ENCODE data around the gene TXNRD1.
"Not testable (repeated sequence)": the region's sequence is repeated elsewhere in the genome, so short reads cannot be mapped to it uniquely, and the experiment has no call there.

TXNRD1 gene

DNA sequence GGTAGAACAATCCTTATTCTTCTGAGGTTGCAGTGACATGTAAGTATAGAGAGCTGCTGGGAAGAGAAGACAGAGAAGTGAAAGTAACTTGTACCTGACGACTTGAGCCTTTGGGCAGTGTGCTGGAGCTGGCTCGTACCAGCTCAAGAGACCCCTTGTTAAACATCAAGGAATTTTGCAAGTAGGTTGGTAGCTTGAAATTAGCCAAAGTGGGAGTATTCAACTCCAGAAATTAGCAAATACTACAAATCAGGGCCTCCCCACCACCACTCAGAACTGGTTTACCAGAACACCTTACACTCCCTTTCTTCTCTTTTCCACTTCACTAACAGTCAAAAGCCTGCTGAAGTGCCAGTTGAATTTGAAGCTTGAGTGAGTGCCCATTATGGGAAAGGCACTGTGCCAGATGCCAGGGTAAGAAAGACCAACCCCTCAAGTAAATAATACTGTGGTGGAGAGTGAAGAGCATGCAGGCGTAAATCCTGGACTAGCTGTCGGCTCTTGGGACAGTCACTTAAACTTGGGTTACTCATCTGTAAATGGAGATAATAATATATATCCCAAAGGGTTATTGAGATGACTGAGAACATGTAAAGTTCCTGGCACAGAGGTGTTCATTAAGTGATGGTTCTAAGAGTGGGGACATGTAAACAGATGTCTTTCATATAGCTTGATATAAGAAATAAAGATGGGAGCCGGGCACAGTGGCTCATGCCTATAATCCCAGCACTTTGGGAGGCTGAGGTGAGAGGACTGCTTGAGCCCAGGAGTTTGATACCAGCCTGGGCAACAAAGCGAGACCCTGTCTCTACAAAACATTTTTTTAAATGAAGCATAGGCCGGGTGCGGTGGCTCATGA is 60.9 kb downstream of the TXNRD1 start:
- in situ Hi-C loops (cut with MboI; ENCODE audit: low sequenced_read_pairs) = no loop called here

DNA sequence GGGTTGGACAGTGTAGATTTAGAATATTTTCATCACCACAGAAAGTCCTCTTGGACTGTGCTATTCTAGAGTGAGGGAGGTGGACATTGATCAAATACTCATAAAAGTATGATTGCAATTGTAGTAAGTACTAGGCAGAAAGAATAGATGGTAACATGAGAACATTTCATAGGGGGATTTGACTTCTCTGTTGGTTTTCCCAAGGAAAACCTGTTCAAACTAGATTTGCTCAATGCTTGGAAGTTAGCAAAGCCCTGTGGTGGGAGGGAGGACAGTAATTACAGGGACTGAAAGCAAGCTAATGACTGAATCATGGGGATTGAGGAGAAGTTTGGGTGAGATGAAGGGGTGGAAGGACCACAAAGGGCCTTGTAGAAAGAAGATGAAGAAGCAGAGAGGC is 63.6 kb downstream of the TXNRD1 start:
- in situ Hi-C loops (cut with MboI; ENCODE audit: low sequenced_read_pairs) = no loop called here

DNA sequence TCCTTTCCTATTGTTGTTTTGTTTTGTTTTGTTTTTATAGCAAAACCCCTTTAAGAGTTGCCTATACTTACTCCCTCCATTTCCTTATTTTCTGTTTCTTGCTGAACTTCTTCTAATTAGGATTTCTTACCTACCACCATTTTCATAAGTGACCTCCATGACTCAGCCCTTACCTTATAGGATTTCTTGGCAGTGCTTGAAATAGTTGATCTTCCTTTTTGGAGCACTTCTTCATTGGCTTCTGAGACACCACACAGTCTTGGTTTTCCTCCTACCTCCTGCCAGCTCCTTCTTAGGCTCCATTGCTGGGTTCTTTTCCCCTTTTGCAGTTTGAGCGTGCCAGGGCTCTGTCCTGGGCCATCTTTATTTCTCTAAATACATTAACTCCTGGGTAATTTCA is 64.5 kb downstream of the TXNRD1 start:
- in situ Hi-C loops (cut with MboI; ENCODE audit: low sequenced_read_pairs) = no loop called here

DNA sequence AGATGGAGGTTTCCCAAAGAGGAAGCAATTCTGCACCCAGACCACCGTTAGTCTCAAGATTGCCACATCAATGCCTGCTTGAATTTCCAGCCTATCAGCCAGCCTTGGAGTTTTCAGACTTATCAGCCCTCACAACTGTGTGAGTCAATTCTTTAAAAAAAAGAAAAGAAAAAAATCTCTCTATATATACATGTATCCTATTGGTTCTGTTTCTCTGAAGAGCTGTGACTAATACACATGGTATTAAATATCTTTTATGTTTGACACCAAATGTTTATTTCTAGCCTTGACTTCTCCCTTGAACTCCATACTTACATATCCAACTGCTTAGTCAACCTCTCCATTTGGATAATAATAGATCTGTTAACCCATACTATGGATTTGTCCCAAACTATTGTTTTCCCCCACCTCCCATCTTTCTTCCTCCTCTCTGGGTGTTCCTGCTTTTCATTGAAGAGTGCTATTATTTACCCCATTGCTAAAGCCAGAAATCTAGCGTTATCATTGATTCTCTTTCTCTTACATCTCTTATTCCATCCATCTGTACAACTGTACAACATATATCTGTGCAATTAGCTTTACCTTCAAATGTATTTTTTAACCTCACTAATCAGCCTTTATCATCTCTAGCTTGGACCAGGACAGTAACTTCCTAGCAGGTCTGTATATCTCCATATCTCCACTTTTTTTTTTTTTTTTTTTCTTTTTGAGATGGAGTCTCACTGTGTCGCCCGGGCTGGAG is 65.3 kb downstream of the TXNRD1 start:
- in situ Hi-C loops (cut with MboI; ENCODE audit: low sequenced_read_pairs) = no loop called here

DNA sequence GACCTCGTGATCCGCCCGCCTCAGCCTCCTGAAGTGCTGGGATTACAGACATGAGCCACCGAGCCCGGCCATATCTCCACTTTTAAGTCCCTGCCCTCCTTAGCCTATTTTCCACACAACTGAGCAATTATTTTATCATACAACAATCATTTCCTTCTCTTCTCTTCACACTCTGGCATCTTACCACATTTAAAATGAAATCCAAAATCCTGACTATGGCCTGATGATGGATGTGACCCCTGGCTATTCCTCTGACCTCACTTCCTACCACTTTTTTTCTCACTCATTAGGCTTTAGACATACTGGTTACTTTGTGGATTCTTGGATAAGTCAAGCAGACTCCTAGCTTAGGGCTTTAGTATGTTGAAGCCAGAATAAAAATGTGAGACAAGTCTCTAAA is 66.1 kb downstream of the TXNRD1 start:
- in situ Hi-C loops (cut with MboI; ENCODE audit: low sequenced_read_pairs) = no loop called here

DNA sequence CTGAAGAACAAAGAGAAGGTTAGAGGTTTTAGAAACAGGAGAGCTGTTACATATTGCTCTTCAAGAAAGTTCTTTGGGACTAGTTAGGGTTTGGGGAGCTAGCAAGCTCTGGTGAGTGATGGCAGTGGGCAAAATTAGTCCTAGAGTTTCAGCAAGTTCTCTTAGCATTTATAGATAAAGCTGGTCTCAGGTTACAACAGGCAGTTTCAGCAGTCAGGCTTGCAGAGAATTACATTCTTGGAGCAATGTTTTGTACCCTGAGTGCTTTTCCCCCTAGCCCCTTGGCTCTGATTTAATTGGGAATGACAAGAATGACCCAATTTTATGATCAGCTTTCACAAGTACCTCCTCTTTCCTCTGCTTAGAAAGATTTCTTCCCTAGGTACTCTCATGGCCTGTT is 66.5 kb downstream of the TXNRD1 start:
- in situ Hi-C loops (cut with MboI; ENCODE audit: low sequenced_read_pairs) = no loop called here

DNA sequence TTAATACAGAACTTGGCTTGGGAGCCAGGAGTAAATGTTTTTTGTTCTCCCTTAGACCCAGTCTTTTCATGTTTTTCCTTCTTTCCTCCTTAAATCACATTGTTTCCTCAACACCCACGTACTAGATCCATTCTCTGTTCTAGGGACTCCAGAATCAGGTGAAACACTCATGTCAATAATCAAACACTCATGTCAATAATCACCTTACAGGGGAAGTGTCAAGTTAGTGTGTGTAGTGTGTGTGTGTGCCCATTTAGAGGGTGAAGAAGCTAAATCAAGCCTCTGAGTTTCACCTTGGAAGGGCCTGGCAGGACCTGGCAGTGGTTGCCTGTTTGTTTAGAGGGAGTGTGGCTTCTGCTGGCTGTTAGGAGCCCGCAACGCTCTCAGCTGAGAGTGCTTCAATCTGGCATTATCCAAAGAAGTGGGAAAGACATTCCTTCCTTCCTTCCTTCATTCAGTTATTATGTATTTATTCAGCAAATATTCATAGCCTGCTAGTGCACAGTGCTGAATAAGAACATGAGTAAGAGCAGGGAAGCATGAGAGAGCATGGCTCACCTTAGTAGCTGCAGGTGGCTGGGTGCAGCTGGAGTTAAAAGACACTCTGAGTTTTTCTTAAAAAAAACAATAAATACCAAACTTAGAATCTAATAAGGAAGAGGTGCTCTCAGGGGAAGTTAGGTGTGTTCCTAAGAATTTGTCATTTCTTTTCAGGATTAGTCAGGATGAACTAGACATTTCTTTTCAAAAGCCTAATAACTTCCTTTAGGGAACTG is 70.3 kb downstream of the TXNRD1 start:
- in situ Hi-C loops (cut with MboI; ENCODE audit: low sequenced_read_pairs) = no loop called here

DNA sequence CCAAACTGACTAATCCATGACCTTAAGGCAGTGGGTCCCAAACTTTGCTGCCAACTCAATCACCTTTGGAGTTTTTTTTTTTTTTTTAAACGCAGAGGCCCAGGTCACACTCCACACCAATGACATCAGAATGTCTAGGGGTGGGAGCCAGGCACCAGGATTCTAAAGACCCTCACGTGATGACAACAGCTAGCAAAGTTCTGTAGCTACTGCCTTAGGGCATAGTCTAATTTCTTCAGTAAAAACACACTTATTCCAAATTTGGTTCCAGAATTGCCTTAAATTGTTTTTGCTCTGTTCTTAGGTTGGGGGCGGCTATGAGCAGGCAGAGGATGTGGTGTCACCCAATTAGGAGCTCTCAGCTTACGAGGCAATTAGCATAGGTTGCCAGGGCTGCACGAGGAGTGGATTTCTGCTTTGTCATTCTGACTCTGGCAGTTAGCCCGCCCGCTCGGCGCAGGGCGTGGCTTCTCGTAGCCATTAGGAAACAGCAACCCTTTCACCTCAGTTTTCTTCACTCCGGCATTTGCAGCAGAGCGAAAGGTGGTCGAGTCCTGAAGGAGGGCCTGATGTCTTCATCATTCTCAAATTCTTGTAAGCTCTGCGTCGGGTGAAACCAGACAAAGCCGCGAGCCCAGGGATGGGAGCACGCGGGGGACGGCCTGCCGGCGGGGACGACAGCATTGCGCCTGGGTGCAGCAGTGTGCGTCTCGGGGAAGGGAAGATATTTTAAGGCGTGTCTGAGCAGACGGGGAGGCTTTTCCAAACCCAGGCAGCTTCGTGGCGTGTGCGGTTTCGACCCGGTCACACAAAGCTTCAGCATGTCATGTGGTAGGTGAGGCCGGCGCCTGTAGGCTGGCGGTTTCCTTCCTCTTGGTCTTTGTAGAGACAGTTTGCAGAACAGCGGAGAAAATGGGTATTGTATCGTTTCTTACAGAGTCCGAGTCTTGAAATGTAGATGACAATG is 71.2 kb downstream of the TXNRD1 start:
- in situ Hi-C loops (cut with MboI; ENCODE audit: low sequenced_read_pairs) = no loop called here

DNA sequence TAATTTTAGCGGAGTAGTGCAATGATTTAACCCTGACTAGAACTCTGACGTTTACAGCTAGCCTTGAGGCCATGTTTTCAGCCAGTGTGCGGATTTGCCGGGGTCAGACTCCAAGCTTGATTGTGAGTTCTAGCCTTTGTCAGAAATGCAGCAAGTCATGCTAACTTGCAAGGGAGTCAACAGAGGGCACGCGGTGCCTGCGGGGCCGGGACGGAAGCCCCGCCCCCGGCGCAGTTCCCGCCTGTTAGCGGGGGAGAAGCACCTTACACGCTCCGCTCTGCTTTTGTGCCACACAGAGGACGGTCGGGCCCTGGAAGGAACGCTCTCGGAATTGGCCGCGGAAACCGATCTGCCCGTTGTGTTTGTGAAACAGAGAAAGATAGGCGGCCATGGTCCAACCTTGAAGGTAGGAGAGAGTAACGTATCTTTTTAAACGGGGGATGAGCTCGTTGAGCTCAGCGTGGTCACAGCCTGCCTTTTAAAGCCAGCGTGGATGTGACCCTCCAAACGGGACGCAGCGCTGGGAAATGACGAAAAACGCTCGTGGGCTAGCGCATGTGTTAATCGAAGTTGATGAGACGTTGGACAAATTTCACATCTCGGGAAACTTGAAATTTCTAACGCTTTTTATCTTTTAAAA is 73.2 kb downstream of the TXNRD1 start:
- in situ Hi-C loops (cut with MboI; ENCODE audit: low sequenced_read_pairs) = no loop called here

DNA sequence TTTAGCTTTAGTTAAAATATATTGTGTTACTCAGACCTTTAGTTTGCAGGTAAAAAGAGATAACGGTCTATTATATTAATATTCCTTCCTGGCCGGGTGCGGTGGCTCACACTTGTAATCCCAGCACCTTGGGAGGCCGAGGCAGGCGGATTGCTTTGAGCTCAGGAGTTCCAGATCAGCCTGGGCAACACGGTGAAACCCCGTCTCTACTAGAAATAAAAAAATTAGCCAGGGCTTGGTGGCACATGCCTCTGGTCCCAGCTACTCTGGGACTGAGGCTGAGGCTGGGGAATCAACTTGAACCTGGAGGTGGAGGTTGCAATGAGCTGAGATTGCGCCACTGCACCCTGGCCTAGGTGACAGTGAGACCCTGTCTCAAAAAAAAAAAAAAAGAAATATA is 74.7 kb downstream of the TXNRD1 start:
- in situ Hi-C loops (cut with MboI; ENCODE audit: low sequenced_read_pairs) = no loop called here

DNA sequence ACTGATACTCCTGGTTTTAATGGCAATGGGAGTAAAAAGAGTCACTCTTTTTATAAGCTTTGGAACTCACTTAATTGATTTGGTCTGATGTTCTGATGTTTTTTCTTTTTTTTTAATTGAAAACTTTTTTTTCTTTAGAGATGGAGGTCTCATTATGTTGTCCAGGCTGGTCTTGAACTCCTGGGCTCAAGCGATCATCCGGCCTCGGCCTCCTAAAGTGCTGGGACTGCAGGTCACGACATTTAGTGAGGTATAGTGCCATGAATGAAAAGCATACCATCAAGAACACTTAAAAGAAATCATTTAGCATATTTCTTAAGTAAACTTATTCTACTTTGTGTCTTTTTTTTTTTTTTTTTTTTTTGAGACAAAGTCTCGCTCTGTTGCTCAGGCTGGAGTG is 75.3 kb downstream of the TXNRD1 start:
- in situ Hi-C loops (cut with MboI; ENCODE audit: low sequenced_read_pairs) = no loop called here

DNA sequence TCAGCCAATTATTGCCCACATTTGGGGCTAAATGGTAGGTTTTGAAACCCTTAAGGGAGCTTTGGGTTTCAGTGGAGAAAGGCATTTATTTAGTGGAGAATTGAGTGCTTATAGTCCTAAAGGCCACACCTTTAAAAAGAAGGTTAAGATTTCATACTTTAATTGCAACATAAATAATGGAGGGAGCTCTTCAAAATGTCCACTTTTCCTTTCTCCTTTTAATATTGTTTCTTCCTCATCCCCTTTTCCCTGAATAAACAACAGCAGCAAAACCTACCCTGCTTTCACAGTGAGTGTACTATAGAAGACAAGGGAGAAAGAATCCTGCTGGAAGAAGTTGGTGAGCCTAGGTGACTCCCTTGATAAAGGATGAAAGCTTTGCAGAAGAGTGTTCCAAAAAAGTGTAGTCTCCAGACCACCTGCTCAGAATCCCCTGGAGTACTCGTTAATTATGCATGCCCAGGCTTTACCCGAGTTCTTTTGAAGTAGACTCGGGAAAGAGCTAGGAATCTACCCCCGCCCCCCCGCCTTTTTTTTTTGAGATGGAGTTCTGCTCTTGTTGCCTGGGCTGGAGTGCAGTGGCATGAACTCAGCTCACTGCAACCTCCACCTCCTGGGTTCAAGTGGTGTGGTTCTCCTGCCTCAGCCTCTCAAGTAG is 76.4 kb downstream of the TXNRD1 start:
- in situ Hi-C loops (cut with MboI; ENCODE audit: low sequenced_read_pairs) = no loop called here

DNA sequence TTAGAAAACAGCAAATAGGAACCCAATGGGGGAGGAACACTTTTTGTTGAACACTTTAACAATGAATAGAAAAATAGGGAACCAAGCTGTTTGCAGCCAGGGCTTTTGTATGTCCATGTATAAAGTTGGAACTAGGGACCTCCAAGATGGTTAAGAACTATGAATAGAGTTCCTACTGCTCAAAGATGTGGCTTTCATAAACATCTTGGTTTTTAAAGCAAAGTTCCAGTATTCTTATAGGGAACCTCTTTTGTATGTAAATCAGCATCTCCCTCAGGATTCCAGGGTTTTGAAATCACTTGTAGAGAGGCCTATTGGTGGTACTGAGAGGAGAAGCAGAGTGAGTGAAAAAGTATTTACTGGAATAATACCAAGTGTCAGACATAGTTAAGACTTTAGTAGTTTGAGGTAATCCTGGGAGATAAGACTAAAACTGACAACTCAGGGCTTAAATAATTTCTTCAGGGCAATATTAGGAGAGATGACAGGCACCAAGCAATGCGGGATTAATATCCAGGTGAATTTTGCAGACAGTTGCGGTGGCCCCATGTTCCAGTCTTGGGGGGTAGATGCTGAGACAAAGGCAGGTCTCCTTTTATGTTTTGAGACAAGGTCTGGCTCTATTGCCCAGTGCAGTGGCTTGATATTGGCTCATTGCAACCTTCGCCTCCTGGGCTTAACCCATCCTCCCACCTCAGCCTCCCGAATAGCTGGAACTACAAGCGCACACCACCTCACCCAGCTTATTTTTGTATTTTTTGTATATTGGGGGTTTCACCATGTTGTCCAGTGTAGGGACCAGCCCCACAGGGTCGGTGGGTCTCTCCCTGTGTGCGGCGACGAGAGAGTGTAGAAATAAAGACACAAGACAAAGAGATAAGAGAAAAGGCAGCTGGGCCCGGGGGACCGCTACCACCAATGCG is 77.6 kb downstream of the TXNRD1 start:
- in situ Hi-C loops (cut with MboI; ENCODE audit: low sequenced_read_pairs) = no loop called here

DNA sequence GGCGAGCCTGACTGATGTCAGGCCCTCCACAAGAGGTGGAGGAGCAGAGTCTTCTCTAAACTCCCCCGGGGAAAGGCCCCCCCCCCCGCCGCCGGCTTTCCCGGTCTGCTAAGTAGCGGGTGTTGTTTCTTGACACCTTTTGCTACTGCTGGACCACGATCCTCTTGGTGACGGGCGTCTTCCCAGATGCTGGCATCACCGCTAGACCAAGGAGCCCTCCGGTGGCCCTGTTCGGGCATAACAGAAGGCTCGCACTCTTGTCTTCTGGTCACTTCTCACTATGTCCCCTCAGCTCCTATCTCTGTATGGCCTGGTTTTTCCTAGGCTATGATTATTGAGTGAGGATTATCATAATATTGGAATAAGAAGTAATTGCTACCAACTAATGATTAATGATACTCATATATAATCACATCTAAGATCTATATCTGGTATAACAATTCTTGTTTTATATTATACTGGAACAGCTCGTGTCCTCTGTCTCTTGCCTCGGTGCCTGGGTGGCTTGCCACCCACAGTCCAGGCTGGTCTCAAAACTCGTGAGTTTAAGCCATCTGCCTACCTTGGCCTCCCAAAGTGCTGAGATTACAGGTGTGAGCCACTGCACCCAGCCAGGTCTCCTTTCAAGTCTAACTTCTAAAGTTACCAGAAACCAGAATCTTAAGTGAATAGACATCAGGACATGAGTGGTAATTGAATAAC is 78.7 kb downstream of the TXNRD1 start:
- in situ Hi-C loops (cut with MboI; ENCODE audit: low sequenced_read_pairs) = not testable (repeated sequence)

DNA sequence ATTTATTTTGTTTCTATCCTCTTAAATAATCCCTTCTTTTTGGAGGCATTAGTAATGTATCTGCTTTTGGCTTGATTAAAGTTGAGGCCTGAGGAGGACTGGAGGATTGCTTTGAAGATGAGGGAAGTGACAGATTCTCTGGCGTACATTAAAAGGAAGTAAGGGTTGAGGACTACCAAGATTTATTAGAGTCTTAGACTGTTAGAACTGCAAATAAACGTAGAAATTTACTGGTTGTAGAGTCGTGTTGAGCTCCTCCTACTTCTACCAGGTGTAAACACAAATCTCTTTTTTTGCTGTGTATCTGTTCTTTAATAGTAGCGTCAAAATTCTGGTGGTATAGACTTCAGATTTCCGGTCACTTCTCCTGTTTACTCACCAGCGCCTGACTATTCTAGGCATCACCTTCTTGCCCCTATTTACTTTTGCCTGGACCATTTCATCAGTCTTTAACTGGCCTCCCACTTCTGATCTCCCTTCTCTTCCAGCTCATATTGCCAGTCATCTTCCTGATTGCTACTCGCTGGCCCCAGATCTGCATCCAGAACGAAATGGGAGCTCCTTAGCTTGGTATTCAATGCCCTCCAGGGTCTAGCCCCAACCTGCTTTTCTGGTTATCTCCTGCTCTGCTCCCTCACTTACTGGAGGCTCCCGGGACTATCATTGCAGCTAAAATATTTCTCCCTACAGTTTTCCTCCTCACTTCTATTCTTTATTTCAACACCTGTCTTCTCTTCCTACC is 79.5 kb downstream of the TXNRD1 start:
- in situ Hi-C loops (cut with MboI; ENCODE audit: low sequenced_read_pairs) = no loop called here

DNA sequence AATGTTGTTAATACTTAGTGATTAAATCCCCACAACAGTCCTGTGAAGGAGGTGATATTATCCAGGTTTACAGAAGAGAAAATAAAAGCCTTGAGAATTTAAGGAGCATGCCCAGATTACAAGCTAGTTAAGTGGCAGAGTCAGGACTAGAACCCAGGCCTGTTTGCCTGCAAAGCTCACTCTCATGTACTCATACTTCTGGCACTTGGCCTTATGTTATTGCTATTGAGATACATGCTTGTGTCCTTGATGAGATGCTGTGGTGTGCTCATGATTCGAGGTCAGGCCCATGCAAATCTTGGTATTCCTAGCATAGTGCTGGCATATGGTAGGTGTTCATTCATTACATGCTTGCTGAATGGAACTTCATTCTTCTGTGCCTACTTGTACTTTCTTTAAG is 80.4 kb downstream of the TXNRD1 start:
- in situ Hi-C loops (cut with MboI; ENCODE audit: low sequenced_read_pairs) = no loop called here

DNA sequence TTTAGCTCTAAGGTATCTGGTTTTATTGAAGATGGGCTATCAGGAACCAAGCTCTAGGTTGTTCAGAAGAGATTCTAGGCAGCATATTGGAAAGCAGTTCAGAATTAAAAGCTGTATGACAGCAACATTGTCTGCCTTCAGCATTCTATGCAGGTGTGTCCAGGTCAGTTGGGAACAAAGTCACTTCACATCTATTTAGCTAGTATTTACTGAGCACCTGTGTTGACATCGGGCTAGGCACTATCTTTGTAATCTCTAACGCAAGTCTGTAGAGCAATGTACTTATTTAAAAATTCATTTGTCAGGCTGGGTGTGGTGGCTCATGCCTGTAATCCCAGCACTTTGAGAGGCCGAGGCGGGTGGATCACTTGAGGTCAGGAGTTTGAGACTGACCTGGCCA is 81.1 kb downstream of the TXNRD1 start:
- in situ Hi-C loops (cut with MboI; ENCODE audit: low sequenced_read_pairs) = no loop called here
